HG02571 (cell line): ENCODE data around the gene PCDHB15.
"Not testable (repeated sequence)": the region's sequence is repeated elsewhere in the genome, so short reads cannot be mapped to it uniquely, and the experiment has no call there.

Experiments
- ATAC-seq: cut with Tn5 transposase; IDR thresholded peaks from one replicate; pipeline ENCODE4 v1.9.1; 2021; ENCODE audit warnings: mild to moderate bottlenecking, moderate library complexity; ENCODE audit not compliant: unreplicated experiment

The PCDHB15 gene

DNA sequence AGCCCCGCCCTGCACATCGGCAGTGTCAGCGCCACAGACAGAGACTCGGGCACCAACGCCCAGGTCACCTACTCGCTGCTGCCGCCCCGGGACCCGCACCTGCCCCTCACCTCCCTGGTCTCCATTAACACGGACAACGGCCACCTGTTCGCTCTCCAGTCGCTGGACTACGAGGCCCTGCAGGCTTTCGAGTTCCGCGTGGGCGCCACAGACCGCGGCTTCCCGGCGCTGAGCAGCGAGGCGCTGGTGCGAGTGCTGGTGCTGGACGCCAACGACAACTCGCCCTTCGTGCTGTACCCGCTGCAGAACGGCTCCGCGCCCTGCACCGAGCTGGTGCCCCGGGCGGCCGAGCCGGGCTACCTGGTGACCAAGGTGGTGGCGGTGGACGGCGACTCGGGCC lies 1.8 kb downstream of the PCDHB15 start:
- ATAC-seq, result not testable (repeated sequence)

DNA sequence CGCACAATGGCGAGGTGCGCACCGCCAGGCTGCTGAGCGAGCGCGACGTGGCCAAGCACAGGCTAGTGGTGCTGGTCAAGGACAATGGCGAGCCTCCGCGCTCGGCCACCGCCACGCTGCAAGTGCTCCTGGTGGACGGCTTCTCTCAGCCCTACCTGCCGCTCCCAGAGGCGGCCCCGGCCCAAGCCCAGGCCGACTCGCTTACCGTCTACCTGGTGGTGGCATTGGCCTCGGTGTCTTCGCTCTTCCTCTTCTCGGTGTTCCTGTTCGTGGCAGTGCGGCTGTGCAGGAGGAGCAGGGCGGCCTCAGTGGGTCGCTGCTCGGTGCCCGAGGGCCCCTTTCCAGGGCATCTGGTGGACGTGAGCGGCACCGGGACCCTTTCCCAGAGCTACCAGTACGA lies 2.2 kb downstream of the PCDHB15 start:
- ATAC-seq, result not testable (repeated sequence)

DNA sequence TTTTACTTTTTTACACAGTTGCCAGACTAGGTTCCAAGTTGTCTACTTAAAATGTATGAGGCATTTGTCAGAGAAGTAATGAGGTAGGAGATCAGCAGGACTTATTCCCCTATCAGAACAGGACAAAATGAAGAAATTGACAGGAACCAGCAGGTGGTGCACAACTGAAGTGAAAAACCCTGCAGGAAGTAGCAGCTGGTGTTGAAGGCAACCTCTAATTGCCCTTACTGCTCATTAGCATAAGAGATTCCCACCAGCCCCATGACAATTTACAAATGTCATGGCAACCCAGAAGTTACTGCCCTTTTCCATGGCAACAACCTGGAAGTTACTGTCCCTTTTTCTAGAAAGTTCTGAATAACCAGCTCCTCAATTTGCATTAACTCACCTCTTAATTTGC lies 5.4 kb downstream of the PCDHB15 start:
- ATAC-seq, result no peak

DNA sequence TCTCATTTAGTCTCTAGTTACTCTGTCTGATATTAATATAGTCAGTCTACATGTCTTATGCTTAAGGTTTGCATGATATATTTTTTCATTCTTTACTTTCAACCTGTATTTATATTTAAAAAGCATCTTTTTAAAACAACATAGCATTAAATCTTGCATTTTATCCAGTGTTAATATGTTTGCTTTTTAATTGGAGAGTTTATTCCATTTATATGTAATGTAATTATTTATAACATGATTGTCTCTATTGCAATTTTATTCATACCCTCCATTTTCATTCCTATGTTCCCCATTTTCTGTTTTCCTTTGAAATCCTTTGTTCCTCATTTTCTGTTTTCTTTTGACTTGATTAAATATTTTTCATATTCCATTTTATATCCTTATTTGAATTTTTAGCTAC lies 13.3 kb downstream of the PCDHB15 start:
- ATAC-seq, result no peak

DNA sequence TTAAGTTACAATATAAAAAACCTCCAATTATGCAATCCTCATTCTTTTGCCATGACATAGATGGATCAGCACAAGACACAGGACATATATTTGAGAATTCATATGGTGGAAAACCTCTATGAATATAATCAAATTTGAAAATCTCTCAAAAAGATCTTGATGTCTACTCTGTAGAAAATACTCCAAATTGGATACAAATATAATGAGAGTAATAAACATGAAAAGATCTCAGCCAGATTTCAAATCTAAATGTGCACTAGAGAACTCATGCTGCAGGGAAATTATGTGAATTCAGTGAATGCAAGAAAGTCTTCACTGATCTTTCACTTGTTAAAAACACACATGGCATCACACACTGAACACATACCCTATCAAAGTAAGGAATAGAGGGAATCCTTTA lies 13.8 kb downstream of the PCDHB15 start:
- ATAC-seq, result no peak

DNA sequence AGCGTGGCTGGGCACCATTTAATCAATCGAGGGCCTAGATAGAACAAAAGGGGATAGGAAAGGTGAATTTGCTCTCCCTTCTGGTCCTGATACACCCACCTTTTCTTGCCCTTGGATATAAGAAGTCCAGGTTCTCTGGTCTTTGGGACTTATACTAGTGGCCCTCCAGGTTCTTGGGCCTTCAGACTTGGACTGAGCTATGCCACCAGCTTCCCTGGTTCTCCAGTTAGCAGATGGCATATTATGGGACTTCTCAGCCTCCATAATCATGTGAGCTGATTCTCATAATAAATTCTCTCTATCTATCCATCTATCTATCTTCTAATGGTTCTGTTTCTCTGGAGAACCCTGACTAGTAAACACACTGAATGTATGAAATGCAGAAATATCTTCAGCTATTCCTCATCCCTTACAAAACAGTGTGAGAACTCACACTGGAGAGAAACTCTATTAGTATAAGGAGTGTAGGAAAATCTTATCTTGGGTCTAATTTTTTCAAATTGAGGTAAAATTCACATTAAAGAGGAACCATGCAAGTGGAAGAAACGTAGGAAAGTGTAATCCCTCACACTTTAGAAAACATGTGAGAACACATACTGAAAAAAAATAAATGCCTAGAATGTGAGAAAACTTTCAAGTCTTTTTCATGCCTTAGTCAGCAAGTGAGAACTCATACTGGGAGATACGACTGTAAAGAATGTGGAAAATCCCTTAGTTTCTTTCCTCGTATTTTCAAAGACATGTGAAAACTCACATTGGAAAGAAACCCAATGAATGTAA lies 15.5 kb downstream of the PCDHB15 start:
- no peak for ATAC-seq

DNA sequence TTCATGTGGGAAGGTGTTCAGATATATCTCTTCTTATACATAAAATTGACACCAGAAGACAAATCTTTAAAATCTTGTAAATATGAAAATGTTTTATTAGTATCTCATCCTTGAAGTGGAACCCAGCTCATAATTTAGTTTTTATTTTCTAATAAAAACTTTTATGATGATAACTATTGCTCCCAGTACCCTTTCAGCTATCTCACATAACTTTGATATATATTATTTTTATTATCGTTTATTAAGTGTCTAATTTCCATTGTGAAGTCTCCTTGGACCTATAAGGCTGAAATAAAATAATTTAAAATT lies 16.0 kb downstream of the PCDHB15 start:
- ATAC-seq, result no peak

DNA sequence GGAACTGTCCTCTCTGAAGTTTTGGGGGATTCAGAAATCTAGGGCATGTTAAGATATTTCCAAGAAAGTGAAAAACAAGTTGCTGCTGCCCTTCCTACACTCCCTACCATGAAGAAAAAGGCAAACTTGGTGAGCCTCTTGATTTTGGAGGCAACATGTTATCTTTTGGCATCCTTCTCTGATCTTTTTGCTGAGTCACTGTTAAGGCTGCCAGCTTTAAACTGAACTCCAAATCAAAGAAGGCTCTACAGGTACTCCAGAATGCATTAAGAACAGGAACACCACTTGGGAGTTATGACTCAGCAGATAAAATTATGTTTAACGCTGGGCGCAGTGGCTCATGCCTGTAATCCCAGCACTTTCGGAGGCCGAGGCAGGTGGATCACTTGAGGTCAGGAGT lies 24.0 kb downstream of the PCDHB15 start:
- ATAC-seq, result no peak

DNA sequence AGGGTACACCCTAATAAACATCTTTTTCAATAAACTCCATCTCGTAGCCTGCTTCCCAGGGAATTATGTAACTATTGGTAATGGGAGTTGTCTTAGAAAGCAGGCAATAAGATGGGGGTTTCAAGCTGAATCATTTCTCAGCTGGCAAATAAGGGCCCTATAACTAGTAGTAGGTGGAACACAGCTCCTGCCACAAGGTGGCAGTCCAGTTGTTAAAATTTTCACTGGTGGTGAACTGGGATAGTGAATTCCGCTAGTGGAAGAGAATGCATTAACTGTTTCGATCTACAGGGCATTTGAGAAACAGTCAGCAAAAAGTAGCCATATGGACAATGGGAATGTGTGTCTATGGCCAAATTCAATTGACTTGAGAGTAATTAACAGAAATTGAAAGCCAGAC lies 27.7 kb downstream of the PCDHB15 start:
- ATAC-seq, result no peak

DNA sequence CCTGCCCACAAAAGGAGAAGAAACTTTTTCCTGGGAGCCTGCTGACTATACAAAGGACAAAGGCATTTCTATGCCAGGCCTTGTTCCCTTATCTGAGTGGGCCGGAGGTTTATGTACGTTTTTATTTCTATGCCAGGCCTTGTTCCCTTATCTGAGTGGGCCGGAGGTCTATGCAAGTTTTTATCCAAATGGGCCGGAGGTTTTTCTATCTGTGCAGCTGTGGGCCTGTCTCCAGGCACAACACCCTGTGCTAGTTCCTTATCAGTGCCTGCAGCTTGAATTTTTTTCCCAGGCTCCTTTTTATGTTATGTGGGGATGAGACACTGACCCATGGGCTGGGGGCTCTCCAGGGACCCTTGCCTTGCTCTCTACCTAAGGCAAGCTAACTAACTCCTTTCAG lies 53.2 kb downstream of the PCDHB15 start:
- no peak for ATAC-seq
